GM18502 (cell line): ENCODE results near the gene EPC1.

Source experiments
- ATAC-seq: cut with Tn5 transposase; IDR thresholded peaks from one replicate; pipeline ENCODE4 v1.9.1; 2021; ENCODE audit warnings: mild to moderate bottlenecking; ENCODE audit not compliant: unreplicated experiment, poor library complexity

The EPC1 gene

DNA sequence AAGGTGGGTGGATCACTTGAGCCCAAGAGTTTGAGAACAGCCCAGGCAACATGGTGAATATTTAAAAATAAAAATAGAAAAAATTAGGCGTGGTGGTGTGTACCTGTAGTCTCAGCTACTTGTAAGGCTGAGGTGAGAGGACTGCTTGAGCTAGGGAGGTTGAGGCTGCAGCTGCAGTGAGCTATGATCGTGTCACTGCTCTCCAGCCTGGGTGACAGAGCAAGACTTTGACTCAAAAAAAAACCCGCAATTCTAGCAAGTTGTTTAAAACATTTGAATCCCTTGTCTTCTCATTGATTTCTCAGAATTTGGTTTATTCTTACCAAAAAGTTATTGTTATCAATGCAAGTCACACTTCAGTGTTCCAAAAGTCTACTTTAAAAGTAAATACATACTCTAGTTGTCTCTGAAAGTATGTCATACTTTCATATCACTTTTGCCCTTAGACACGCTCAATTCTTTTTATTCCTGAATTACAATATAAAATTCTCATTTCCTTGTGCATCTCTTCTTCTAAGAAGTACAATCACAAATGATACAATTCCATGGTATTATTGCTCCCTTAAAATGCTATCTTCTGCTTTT, 6.3 kb downstream of the EPC1 start:
- ATAC-seq, result no peak

DNA sequence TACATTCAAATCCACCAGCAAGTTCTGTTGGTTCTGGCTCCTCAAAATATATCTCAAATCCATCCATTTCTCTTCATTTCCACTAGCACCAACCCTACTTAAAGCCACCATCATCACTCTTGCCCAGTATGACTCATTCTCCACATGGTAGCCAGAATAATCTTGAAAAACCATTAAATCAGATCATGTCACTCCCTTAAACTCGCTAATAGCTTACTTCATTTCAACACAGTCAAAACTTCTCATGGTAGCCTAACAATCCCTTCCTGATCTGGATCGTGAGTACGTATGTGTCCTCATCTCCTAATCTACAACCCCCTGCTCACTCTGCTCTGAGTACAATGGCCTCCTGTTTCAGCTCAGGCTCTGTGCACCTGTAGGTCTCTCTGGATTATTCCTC, 8.7 kb downstream of the EPC1 start:
- ATAC-seq, result no peak

DNA sequence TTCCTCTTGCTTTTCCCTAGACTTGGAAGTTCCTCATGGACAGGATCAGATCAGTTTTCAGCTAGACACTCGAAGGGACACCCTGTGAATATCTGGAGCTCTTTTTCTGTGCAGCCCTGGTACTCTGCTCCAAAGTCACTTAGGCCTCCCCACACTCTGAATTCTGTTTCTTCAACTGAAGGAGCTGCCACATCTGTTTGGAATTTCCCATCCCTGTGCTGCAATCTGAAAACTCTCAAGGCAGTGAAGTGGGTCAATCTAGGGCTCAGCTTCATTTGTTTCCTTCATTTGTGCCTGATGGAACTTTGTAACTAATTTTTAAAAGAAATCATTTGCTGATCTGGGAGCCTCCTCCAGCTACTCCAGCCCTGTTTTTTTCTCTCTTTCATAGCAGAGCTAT, 9.6 kb downstream of the EPC1 start:
- ATAC-seq, result no peak

DNA sequence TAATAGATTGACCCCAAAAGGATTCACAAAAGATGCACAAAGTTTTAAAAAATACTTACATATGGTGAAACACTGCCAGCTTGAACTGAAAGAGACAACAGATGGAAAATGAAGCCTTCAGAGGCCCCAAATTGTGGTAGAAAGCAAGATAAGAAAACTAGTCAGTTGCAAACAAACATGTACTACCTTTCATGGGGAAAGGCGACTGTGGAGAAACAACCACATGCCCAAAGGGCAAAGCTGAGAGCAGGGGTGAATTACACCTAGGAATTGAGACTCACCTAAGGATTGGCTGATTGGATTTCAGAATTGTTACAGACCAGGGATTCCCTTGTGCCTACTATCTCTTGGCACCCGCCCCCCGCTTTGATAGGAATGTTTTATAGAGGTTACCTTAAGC, 13.1 kb downstream of the EPC1 start:
- ATAC-seq, result no peak

DNA sequence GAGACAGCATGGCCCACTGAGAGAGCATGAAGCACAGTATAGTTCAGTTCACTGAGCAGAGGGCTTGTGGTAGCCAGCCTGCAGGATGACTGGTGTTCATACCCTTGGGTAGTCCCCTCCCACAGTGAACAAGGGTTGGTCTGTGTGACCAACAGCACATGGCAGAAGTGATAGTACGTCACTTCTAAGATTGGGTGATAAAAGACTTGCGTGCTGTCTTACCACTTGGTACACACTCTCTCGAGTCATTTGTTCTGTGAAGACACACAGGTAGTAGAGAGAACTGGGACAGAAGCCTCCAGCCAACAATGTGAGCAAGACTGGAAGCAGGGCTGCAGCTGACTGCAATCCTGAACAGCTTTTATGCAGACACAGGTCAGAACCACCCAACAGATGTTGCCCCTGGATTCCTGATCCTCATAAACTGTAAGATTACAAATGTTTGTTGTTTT, 14.6 kb downstream of the EPC1 start:
- ATAC-seq, result peak; percentile 95

DNA sequence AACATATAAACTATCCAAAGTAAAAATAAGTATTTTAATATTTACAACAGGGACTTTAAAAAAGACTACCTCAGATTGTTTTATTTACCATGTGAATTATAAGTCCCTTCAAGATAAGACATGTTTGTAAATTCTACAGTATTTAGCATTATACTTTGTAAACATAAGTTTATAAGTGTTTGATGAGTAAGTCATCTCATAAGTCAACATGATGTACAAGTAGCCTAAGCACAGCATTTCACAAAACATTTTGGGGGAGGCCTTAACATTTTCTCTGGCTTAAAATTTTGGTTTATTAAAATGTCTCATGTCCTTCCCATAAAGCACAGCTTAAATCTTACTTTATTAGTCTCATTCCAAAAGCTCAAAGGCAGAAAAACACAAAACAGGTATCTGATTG, 15.4 kb downstream of the EPC1 start:
- ATAC-seq, result no peak

DNA sequence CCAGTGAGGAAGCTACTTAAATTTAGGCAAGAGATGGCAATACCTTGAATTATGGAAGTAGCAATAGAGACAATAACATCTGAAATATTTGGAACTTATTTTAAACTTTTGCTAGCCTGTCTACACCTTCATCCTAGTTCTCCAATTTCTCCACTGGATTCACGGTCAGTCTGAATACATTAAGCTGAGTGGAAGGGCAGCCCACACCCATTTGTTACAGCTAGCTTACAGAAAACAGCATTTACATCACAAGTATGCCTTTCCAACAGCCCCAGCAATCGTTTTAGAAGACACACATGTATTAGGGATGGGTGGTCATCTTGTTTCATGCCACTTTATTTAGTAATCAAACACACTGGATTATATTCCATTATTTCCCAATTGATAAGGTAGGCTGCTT, 16.7 kb downstream of the EPC1 start:
- no peak for ATAC-seq

DNA sequence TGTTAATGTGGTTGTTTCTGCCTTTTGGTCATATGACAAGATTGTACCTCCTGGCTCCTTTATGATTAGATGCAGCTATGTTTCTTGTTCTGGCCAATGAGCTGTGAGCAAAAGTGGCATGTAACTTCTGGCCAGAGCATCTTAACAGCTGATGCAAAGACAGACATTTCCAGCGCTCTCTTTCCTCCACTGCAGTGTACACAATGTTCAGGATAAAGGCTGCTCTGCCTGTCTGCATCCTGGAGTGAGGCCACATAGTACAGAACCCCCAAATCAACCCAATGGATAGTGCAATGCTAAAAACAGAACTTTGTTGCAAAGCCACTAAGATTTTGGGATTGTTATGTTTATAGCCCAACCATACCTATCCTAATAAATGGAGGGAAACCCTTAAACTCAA, 17.9 kb downstream of the EPC1 start:
- no peak for ATAC-seq

DNA sequence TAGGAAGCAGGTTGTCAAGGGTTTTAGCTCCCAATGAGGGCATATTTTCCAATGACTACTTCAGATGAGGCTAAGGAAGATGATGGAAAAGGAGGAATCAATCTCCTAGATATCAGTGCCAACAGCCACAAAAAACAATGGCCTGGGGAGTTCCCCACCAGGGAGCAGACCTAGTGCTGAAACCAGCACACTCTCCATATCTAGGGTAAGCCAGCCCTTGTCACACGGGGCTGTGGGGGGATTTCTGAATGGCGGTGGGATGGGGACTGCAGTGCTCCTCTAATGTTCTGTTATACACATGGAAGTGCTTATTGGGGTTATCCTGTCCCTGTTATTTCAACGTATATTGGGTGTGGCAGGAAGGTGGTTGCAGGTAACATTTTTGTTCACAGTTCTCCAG, 18.5 kb downstream of the EPC1 start:
- no peak for ATAC-seq

DNA sequence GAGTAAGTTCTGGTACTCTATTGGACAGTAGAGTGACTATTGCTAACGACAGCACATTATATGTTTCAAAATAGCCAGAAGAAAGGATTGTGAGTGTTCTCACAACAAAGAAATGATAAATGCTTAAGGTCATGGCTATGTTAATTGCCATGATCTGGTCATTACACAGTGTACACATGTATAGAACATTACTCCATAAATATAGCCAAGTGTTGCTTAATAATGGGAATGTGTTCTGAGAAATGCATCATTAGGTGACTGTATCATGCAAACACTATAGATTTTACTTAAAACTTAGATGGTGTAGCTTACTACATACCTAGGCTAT, 19.6 kb downstream of the EPC1 start:
- no peak for ATAC-seq

DNA sequence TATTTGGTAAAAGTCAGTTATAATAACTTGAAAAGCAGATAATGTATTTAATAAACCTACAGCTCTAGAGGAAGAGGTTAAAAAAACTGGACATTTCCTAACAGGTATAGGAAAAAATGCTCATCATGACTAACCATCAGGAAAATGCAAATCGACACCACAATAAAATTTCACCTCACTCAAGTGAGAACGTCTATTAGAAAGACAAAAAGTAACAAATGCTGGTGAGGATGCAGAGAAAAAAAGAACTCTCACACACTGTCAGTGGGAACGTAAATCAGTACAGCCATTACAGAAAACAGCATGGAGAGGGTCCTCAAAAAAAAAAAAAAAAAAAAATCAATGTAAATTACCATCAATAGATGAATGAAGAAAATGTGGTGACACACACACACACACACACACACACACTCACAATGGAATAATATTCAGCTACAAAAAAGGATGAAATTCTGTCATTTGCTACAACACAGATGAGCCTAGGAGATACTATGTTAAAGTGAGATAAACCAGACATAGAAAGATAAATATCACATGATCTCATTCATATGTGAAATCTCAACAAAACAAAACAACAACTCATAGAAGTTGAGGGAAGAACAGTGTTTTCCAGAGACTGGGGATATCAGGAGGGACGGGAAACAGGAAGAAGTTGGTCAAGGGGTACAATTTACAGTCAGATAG, 20.1 kb downstream of the EPC1 start:
- ATAC-seq, result no peak

DNA sequence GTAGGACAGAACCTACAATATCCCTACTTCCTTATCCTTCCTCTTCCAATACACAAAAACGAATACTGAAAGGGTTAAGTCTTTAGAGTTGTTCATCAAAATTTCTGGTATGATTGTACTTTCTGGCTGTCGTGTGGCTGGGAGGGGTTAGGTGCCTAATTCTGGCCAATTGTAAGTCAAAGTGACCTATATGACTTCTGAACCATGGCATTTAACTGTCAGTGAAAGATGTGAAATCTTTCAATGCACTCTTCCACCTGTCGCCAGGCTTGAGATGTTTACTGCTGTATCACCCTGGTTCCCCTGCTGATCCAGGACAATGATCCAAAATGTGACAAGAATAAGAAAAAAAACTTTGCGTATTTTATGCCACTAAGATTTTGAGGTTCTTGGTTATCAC, 20.8 kb downstream of the EPC1 start:
- ATAC-seq, result peak; percentile 61

DNA sequence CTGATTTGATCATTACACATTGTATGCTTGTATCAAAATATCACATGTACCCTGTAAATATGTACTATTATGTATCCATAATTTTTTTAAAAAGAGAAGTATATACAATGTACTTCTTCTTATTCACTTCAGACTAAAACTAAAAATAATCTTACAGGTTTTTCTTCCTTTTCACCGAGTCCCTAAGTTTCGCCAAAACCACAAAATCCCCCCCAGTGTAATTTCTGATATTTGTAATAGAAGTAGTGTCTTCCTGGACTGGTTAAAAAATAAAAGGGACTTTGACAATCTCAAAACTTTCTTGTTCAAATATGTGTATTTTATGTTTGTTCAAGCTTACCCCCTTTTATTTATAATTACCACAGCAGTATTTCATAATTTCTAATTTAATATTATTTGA, 23.9 kb downstream of the EPC1 start:
- no peak for ATAC-seq

DNA sequence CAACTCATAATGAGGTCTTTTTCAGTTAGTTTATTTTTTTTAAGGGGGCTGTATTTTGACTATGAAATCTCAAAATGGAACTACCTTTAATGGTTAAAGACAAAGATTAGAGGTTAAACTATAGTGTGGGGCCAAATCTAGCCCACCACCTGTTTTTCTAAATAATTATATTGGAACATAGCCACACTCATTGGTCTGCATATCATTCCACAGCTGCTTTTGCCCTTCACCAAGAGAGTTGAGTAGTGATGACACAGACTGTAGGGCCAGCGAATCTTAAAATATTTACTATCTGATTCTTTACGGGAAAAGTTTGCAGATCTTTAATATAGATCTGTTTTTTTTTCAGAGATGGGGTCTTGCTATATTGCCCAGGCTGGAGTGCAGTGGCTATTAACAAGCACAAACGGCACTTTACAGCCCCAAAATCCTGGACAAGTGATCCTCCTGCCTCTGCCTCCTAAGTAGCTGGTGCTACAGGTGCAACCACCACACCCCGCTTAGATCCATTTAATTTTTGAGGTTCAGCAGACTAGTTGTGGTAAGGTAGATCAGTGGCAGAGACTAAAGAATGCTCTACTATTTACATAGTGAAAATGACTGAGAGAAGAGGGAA, 25.8 kb downstream of the EPC1 start:
- no peak for ATAC-seq

DNA sequence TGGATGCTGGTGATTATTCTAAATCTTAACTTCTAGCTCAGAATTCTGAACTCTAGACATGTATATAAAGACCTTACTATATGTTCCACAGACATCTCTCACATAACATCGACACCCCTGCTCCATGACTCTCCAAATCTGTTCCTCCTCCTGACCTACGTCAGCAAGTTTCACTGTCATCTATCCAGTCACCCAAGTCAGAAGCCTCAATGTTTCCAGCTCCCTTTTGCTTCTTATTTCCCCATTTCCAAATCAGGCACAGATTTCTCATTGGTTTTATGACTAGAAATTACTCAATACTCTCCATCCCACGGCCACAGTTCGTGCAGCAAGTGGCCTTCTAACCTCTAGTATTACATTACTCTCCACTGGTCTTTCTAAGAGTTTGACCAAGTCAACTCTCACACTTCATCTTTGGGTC, 28.5 kb downstream of the EPC1 start:
- peak; percentile 47 for ATAC-seq

DNA sequence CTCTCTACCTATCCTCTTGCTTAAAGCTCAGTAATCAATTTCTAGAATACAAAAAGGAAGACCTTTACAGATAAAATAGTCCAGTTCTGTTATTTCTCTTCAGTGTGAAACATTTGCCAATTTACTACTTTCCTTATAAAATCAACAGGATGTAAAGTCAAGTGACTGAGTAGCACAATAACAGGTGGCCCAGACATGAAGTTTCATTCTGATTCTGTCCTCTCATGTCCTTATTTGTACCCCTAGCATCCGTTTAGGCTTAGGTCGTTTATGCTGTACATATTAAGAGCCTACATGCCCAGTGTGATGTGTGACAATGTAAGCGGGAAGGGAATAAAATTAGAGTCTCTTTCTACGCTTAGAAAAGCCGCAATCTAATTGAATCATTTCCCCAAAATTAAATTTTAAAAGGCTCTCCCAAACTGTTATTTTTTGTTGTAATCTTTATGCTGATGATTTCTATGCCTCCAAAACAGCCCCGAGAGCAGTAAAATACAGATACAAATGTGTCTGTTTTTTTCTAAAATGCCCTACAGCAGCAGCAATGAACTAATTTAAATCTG, 29.1 kb downstream of the EPC1 start:
- ATAC-seq, result peak; percentile 97

DNA sequence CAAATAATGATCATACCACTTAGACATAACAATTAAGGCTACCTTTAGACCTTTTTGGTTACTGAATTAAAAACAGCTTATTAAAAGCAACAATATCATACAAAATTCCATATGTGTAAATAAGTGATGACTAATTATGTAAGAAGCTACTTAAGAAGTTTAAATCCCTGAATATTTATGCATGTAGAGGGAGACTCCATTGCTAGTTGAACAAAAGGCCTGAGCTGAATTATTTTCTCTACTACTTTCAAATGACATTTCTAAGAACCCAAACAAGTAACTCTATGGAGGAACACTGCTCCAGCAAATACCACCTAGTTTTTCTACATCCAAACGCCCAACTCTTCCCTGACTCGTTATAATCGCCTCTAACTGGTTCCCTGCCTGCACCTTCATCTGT, 31.5 kb downstream of the EPC1 start:
- ATAC-seq, result no peak

DNA sequence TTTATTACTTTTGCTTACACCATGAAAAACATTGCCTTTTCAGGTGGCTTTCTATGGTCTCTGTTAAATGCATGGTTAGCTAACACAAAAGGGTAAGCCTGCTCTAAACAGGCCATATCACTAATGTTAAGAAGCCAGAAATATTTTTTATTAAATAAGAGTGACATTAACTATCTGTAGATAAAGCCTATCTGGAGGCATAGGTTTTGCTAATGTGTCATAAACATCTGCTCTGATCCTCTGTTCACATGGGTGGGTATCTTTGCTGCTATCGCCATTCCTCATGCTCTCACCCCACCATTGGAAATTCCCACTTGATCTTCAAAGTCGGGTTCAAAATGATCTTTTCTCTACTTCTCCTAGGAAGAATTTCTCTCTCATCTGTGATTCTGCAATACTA, 32.4 kb downstream of the EPC1 start:
- ATAC-seq, result no peak

DNA sequence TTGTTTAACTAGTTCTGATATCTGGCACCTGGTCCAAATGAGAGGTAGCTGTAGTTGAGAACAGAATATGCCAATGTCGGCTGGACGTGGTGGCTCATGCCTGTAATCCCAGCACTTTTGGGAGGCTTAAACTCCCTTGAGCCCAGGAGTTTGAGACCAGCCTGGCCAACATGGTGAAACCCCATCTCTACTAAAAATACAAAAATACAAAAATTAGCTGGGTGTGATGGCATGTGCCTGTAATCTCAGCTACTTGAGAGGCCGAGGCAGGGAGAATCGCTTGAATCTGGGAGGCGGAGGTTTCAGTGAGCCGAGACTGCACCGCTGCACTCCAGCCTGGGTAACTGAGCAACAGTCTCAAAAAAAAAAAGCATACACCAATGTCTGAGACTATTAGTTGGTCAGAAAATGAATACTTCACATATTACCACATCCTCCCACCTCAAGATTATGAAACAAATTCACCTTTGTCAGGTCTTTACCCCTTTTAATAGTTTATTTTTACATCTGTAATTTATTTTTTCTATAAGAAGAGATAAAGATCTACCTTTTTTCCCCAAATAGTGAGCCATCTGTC, 38.8 kb downstream of the EPC1 start:
- no peak for ATAC-seq

DNA sequence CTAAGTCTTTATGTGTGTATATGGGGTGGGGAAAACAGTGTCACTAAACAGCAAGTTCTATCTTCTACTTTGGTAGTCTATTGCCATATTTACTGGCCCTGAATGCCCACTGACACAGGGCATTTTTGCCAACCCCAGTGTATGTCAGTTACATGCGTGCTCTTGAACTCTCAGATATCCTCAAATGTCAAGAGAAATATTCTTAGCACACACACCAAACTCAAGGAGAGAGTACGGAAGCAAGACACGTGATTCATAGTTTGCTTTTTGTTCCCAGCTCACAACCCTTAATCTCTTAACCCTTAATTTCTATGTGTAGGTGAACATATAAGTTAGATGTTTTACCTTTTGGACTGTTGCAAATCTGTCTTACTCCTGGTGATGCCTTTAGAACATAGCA, 39.3 kb downstream of the EPC1 start:
- no peak for ATAC-seq

DNA sequence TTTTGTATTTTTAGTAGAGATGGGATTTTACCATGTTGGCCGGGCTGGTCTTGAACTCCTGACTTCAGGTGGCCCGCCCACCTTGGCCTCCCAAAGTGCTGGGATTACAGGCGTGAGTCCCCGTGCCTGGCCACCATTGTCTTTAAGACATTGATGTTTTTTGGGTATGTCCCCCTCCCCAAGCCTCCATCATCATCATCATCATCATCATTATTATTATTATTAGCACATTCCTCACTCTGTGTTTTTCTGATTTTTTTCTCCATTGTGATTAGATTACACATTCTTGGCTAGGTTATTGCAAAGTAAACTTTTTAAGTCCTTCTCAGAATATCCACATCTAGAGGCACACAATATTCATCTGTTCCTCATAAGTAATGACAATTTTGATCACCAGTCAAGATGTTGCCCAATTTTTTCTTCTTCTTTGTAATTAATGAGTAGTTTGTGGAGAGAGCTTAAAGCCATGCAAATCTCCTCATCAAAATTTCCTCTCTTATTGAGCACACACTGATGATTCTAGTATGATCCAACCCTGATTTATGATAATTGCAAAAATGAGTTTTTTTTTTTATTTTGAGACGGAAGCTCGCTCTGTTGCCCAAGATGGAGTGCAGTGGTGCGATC, 47.5 kb downstream of the EPC1 start:
- no peak for ATAC-seq
